Uterus (tissue), 2 donors: ENCODE data around the gene SBNO2.

ENCODE experiments used
- CTCF ChIP-seq, 4 experiments: fragments of 200-600 bp in 2 of 4; fragments of 450-650 bp in 2 of 4; sonication (generic) in 2 of 4; IDR thresholded peaks; one replicate each; pipeline ENCODE4 v1.5.1; 2016 to 2019; ENCODE audit warnings: antibody characterized with exemption in 4 of 4, mild to moderate bottlenecking in 2 of 4, moderate library complexity in 1 of 4
- POLR2A ChIP-seq, 2 donors: fragments of 450-650 bp; IDR thresholded peaks; one replicate each; pipeline ENCODE4 v1.6.1; 2016; ENCODE audit warnings: antibody characterized with exemption in 2 of 2, mild to moderate bottlenecking in 1 of 2, moderate library complexity in 1 of 2

- TF ChIP-seq CTCF (IDR thresholded peaks at IDR 0.05) (no peak), POLR2A (IDR thresholded peaks at IDR 0.05) (no peak)
Observed at GRCh38 chr19:1218751-1219567, 44.9 kb upstream of the SBNO2 start.
